Stimulated activated CD4-positive, alpha-beta T cell treated with anti-CD3 and anti-CD28 coated beads, TNF-alpha, amount 100 ng/mL, for 4 hours (primary cell): ENCODE data around the gene AGBL4.

Experiments used
- DNase-seq, 3 experiments: peaks; one replicate each; pipeline ENCODE4 v3.0.0-alpha.2; 2020; ENCODE audit warnings: low read depth in 3 of 3

The AGBL4 gene

DNA sequence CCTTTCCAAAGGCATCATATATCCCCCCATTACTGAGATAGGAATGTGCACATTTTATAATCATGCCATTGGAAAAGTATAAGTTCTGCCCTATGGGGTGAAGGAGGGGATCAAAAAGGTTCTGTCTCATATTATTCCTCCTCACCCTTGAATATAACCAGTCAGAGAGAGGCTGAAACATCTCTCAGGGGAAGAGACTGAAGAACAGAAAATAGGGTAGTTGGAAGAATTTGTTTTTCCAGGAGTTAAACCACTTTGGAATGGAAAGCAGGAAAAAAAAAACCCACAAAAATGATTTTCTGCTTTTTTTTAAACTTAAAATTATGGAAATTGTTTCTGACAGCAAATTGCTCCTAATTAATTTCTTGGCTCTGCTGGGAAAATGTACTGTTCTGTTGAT, 1194.3 kb downstream of the AGBL4 start:
- no peak for DNase-seq

DNA sequence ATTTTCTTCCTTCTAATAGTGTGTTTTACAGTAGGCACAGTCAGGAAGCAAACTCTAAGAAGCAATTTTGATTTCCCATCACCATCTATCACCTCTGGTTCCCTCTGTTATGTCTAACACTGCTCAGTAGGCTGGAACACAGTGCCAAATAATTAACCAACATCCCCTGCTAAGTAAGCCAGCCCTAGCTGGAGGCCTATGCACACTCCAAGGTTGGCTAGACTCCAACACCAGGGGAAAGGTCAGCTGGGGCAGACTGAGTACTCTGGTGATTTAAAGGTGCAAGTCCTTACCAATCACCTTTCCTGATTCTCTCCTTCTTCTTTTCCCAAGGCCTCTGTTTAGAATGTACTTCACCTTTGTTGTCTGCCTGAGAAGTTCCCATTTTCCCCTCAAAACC, 1200.6 kb downstream of the AGBL4 start:
- DNase-seq: no peak

DNA sequence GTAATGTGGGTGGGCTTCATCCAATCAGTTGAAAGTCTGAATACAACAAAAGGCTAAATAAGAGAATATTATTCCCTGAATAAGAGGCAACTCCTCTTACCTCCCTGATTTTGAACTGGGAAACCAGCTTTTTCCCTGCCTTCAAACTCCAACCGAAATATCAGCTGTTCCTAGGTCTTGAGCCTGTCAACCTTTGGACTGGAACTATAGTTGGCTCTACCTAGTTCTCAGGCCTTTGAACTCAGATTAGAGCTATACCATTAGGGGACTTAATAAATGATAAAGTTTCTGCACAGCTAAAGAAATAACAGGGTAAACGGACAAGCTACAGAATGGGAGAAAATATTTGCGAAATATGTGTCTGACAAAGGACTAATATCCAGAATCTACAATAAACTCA, 1203.3 kb downstream of the AGBL4 start:
- no peak for DNase-seq

DNA sequence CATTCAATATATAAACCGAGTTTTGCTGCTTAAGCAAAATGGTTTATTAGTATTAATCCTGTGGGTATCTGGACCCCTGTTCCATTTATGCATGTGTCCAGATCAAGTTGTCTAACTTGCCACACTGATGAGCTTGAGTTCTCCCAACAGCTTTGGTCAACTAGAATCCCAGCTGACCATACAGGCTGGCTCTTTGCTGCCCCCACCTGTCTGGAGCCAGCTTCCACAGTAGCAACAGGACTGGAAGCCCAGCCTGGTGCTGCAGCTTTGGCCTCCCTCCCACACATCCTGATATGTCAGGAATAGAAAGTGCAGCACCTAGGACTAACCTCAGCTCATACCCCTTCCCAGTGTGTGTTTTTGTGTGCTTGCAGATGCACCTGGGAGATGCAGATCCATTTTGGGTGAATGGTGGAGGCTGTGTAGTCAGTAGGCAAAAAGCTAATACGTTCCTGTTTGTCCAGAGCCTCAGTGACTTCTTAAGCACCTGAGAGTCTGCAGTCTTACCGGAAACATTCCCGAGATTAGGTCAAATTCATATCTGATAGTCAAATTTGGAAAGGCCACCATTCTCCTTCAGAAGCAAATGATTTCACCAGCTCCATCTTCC, 1206.1 kb downstream of the AGBL4 start:
- DNase-seq: no peak

DNA sequence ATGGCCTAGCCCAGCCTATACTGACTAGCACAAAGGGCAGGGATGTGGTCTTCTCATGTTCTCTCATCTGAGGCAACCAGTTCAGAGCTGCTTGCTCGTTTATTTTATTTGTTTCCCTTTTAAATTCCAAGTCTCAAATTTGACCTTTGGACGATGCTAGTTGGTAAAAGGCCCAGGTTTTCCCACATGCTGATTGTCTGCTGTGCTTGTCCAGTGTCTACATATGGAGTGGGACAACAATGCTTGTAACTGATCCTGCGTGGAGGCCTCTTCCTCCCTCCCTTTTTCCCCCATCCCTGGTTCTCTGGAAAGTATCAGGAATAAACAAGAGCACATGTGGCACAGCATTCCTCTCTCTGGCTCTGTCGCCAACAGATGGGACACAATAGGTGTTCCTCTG, 1213.0 kb downstream of the AGBL4 start:
- DNase-seq: no peak

DNA sequence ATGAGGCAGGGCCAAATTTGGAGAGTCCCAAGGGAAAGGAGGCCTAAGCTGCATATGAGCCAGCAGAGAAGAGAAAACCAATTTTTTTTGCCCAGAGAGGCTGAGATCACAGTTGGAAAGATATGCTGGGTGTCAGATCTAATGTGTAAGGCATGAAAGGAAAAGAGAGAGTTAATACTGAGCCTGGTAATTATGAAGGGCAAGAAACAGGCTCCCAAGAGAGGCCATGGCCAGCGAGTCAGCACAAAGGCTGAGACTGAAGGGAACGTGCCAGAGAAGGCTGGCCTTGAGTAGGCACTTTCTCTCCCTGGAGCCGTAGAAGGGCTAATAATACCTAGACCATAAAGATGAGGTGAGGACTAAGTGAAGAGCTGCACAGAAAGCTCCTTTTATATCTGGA, 1215.3 kb downstream of the AGBL4 start:
- DNase-seq: no peak

DNA sequence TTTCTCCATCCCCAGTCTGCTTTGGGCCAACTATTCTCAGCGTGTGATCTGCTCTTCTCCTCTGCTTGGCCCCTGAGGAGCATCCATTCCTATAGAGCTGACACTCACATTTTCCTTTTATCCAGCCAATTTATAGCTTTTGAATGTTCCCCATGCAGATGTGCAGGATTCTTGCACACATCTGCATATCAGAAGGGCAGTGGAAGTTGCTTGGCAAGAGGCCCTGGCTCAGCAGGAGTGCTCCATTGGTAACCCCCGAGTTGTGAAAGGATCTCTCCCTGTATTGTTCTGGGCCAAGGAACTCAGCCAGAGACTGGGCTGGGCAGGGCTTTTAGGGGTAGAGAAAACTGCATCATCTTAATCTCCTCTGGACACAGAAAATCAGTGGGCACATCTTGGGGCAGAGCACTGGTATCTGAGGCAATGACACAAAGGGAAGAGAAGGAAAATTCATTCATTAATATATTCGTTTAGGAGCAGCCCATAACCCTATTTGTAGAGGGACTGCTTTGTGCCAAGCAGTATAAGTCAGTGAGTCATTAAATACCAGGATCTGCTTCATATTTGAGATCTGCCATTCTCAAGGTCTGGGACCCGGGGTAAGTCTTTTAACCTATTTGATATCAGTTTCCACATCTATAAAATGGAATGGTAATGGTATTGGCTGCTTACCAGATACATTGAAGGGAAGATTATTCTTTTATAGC, 1216.0 kb downstream of the AGBL4 start:
- no peak for DNase-seq

DNA sequence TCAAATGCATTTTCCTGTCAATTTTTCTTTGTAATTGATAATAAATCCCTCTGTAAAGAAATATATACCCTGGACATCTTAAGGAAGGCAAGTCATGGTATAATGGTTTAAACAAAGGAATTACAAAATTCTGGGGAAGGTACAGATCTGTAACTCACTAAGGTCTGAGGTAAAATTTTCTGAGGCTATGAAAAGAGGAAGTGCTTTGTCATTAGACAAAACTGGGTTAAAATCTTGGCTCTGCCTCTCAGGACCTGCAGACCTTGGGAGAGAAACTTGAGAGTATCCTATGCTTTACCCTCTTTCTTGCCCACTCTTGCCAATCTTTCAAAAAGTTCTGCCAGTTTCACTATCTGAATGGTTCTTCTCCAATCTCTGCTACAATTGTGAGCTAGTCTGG, 1220.3 kb downstream of the AGBL4 start:
- DNase-seq: no peak

DNA sequence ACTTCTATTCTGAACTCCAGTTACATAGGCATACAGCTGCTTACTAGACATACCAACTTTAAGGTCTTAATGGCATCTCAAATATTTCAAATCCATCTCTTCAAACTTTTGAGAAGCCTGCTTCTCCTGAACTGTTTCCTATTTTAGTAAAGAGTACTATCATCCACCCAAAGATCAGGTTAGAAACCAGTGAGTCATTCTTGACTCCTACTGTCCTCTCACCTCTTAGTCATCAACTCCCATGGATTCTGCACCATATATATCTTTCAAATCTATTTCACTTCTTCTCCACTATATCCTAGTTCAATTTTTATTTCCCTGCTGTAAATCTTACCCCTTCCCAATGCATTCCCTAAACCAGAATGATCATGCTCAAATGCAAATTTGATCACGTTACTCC, 1228.9 kb downstream of the AGBL4 start:
- DNase-seq: no peak

DNA sequence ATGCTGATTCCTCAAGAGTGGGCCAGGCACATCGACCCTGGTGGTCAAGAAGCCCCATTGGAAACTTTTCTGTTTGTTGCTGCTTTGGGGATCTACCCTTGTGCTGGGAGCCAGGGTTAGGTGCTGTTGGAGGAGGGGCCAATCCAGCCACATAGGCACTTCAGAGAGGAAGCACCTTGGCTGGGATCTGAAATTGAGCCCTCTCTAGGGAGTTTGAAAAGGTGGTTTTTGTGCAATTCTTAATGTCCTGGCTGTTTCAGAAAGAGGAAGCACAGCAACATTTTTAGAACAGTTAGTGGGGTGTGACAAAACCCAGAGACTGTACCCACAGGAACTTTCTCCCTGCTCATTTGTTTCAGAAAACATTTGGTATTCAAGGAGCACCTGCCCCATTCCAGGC, 1229.9 kb downstream of the AGBL4 start:
- no peak for DNase-seq

DNA sequence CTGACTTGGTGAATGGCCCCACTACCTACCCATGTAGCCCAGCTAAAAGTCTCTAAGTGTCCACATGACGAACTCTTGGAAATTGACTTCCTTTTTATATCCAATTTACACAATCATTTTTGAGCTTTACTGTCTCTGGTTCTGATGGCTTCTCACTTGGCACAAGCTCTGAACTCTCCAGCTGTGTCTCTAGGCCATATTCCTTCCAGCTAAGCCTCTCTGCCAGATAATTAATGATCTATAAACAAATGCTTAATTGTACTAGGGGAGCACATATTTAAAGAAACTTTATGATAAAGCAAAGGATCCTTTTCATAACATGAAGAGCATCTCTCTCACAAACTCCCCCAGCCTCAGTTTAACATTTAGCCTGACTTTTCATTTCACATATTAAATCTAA, 1230.8 kb downstream of the AGBL4 start:
- no peak for DNase-seq

DNA sequence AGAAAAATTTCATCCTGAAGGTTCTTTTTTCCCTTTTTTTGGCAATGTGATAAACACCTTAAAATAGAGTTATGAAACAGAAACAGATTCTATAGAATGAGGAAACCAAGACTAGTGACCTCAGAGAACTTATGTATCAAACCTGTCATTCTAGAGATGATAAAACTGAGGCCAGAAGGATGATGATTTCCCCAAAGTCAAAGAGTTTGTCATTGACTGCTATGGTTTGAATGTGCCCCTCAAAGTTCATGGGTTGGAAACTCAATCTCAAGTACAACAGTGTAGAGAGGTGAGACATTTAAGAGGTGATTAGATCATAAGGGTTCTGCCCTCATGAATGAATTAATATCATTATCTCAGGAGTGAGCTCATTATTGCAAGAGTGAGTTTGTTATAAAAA, 1233.4 kb downstream of the AGBL4 start:
- no peak for DNase-seq

DNA sequence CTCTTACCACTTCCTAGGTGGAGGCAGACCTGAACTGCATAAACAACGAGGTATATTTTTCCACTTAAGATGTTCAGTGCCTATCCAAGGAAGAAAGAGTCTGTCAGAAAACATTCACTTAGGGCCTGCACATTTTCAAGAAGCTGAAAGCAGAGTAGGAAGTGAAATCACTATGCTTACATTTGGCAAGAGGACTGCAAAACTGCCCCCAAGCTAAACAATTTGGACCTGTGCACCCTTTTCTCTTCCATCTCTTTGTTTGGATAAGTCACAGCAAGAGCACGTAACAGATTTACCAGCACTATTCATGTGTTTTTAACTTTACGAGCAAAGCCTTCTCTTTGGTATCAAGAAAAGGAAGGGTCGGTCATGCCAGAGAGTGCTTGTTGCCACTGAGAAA, 1233.9 kb downstream of the AGBL4 start:
- no peak for DNase-seq

DNA sequence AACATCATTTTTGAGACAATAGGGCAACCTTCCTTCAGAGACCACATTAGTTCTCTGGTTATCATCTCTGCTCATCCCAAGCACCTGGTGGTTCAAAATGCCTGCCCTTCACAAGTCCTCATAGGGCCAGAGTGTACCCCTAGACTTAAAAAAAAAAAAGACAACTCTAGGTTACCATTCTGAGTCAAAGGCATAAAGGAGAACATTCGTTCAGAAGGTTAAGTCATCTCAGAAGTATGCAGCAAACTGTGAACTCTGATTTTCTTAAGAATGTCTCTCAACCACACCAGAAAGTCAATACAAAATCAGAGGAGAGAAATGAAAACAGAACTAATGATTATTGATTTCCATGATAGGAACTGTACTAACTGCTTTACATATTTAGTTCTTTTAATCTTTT, 1237.9 kb downstream of the AGBL4 start:
- no peak for DNase-seq

DNA sequence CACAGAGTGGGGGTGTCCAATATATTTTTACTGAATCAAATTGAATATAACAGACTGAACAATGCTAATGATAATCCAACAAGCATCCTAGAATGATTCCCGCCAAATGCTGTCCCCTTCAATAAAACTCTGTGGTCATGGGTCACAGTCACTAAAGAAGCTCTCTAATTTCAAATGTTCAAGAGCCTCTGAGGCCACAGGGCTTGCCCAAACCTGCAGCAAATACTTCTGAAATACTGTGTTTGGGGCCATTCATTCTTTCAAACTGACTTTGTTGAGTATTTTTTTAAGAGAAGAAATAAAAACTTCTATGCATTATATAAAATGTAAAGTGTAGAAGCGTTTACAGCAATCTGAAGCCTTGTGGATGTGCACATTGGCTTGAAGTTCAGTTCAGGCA, 1239.5 kb downstream of the AGBL4 start:
- DNase-seq: no peak

DNA sequence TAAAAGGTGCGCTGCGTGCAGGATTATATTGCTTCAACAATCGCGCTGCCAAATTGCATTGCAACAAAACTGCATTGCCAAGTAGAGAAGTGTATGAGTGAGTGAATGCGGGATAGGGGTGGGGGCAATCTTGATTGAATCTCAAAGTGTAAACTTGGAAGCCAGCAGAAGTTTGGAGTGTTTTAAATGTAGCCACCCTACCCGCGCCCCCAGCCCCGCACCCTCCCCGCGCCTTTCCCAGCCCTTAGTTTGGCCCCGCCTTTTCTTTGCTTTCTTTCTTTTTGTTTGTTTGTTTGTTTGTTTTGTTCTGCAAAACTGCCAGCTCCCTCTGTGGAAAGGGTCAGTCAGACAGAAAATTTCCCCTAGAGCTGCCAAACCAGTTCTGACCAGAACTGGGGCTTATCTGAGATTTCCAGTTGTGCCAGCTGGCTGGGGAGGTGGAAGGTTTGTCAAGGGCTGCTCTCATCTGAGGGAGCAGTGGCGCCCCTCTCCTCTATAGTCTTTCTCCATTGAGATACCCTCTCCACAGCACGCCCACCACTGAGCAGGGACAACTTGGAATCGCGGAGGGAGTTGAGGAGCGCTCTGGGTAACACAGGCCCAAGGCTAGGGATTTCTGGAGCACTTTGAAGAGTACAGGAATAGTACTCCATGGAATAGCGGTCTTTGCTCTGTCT, 1246.4 kb downstream of the AGBL4 start:
- DNase-seq: no peak

DNA sequence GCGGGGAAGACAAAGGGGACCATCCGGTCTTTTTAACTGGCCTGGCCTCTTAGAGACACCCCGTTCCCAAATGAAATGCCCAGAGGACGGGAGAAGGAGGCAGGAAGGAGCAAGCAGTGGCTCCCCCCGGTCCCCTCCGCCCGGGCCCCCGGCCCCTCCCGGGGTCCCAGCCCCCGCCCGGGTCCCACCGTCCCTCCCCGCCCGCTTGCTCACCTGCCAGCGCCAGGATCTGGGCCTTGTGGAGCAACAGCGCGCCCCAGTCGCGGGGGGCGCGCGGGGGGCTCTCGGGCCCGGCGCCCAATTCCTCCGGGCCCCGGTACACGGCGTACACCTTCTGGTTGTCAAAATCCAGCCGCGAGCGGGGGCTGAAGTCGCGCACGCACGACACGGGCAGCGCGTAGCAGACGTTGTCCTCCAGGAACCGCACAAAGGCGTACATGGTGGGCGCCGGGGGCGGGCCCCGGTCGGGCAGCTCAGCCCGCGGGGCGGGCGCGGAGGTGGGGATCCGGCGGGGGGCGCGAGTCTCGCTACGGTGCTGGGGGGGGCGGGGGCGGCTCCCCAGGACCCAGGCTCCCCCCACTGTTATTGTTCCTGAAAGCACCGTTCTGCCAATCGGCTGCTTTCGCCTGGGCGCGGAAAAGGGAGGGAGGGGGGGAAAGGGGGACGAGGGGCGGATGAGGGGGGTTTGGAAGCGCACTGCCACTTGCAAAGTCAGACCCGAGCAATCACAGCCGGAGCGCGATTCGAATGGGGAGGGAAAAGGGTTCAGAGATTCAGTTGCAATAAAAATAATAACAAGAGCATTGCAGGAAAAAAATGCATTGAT, 1247.1 kb downstream of the AGBL4 start, which contains the start of gene BEND5:
Gene BEND5, minus strand, starts transcription at position 499 of the 826 bp plus-strand sequence. Its CDS starts 60 bp downstream, at position 439.
- peak in 2 of 3 experiments; percentile 7 to 28 for DNase-seq

DNA sequence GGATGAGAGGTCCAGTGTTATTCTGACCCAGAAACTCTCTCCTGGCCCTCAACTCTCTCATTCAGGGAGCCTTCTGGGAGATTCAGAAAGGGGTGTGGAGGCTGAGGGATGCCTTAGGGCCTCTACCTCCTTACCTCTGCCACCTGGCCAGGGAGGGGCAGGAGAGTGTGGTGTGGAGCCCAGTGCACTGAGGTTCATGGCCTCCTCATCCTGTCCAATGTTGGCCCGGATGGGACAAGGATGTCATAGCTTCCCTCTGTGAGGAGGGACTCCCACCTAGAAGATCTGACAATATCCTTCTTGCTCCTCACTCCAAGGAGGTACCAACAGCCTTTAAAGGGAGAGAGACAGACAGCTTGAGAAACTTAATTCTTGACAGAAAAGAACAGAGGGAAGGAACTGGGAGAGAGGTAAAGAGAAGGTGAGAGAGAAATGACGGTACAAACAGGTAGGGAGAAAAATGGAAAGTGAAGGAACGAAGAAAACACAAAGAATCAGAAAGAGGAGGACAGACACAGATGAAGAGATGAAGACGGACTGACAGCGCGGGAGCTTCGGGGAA, 1247.8 kb downstream of the AGBL4 start:
- no peak for DNase-seq

DNA sequence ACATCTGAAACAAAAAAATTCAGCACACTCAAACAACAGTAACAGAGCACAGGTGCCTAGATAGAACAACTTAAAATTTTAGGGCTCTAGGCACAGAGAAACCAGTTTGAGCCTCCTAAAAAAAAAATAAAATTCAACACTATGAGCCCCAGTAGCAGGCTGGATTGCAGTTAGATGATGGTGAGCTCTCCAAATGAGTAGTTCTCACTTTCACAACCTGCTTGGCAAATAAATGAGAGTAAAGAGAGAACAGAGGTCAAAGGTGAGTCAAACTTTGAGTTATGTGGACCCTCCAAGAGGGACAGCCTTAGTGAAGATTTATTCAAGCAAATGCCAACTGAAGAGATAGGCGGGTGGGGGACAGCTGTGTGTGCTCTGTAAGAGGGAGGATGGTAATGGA, 1250.6 kb downstream of the AGBL4 start:
- DNase-seq: no peak

DNA sequence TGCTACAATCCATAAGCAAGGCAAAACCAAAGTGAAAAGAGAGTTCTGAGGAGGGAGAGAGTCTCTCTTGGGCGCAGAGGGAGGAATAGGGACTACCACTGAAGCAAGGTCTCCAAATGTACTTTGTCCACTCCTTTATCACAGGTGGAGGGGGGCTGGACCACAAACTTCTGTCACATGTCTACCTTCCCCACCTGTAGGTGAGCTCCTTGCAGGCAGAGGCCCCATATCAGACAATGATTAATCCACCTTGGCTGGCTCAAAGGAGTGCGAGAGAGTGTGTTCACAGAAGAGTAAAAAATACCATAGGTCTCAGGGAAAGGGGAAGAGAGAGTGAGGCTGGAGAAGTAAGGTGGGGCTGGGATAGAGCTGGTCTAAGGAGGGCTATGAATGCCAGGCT, 1251.5 kb downstream of the AGBL4 start:
- no peak for DNase-seq

DNA sequence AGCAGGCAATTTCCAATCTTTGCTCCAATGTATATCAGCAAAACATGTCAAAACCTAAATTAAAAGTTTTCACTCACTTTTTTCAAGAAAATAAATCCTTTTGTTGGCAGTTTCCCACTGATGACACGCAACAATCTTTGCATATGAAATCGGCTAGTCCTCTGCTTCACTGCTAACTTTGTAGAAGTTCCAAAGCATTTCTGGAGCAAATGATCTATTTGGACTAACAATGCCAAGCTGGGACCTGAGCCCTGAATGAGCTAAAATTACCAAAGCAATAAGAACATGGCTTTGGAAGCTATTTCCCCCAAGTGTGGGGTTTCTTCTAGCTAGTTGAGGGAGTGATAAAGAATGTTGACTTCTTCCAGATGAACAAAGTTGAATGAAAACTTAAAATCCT, 1252.2 kb downstream of the AGBL4 start:
- no peak for DNase-seq

DNA sequence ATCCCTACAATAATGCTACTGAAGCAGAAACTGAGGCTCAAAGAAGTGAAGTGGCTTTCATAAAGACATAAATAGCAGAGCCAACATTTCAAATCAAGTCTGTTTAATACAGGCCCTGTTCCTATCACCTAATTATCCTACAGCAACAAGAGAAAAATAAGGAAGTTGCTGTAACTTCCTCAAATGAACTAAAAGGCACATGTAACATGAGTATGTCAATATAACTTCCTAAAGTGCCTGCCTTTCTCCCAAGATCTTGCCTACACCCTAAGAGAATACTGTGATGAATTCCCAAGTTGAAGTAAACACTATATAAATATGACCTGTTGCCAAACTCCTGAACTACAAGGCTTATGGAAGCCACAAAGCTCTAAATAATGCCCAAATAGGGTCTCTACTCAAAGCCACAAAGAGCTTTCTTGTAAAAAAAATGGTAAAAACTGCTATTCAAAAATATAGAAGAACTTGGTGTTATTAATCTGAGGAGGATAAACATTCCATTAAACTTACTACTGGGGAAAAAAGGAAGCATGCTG, 1255.7 kb downstream of the AGBL4 start:
- DNase-seq: no peak
